ENCODE measurements around the gene GGACT. TPM values are rescaled to one million over a fixed set of nuclear protein-coding genes. Genes with fewer than 3 reads are reported as not detected.

The GGACT gene
- total RNA-seq (2021; fragmentation: NEBNext Ultra II Directional; extraction: Animal tissue kit (Norgen Biotek cat#: 25700)) (0.77 and 1.5 TPM in 2 replicates), polyA plus RNA-seq (2011; rRNA removed) (1.1 TPM in 2 replicates), polyA minus RNA-seq (2011; rRNA and poly(A)+ RNA removed) (0.35 and 1.00 TPM in 2 replicates)
- 0.89 TPM for polyA plus RNA-seq (2011; cell fraction: cytosol; rRNA removed)
- 0.63 TPM for polyA plus RNA-seq (2011; cell fraction: nucleus; rRNA removed)
- polyA plus RNA-seq (2012, experiment 1 of 2) = 1.1 to 2.6 TPM (median 1.7 TPM) in 4 replicates
- polyA plus RNA-seq (2012, experiment 2 of 2) = 2.7 TPM
- 1.1 TPM for polyA plus RNA-seq (2013, experiment 1 of 2)
- 1.1 TPM for polyA plus RNA-seq (2013, experiment 2 of 2)
- not detected for polyA minus RNA-seq (2011; cell fraction: cytosol; rRNA and poly(A)+ RNA removed)
- 1.00 TPM for polyA minus RNA-seq (2011; cell fraction: nucleus; rRNA and poly(A)+ RNA removed)
- long read RNA-seq, experiment 1 = 0 reads
- long read RNA-seq, experiment 2 = 0 reads

DNA sequence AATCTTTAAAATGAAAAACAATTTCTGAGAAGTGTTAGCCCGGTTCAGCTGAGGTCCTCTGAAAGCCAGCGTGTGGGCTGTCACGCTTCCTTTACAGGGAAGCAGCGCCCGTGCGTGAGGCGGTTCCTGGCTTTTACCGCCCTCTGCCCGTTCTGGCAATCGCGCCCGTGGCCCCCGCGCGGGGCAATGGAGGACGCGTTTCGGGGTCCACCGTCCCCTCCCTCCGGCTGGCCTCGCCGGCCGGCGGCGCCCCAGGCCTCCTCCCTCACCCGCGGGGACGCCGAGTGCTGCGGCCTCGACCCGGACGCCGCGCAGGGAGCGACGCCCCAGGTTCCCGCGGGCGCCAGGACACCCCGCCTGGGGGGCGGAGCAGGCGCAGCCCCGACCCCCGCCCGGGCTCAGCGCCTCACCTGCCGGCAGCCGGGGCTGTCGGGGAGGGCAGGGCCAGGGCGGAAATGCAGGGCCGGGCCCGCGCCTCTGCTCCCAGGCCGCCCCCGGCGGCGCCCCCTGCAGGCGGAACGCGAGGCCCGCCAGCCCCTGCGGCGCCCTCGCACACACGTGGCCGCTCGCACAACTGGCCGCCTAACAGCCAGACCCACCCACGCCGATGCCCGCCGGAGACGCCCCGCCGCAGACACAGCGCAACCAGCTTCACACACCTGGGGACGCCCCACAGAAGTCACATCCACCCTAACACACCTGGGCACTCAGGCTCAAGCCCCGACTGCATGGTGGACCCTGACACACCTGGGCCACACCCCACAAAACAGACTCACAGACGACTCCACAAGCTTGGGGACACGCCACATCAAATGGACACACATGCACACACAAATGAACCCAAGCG, at the start of gene GGACT:
TSS of gene GGACT (minus strand) at position 459 of the 847 bp plus-strand sequence. CDS start 56,198 bp downstream, outside the sequence.
- FAIRE-seq (no peak), DNase-seq (ENCODE audit: low read depth in 1 of 2, low spot score in 2 of 2) (peak; percentile 43 to 93)
- H3K9ac ChIP-seq (replicated peaks in 1 of 4; ENCODE audit: extremely low read depth in 1 of 4, low read depth in 3 of 4, low read length in 3 of 4) = peak within 1 kb of the TSS; percentile 58 to 73 (median 62)
- peak within 1 kb of the TSS; percentile 80 for H4K8ac ChIP-seq (ENCODE audit: extremely low read depth, insufficient read depth, low read length)
- ChIA-PET POLR2A (ENCODE audit: partially characterized antibody) (interaction anchor here (1.0 kb wide), 1 partner anchor 13 kb away, joined by 3 read pairs; no protein-coding TSS in a partner anchor), CTCF (ENCODE audit: partially characterized antibody) (interaction anchor here (0.7 to 11.7 kb wide), 15 partner anchors 9 to 75 kb away, joined by 3 to 128 read pairs (median 3); no protein-coding TSS in a partner anchor)
- no peaks in the 10 kb centered on the region; a peak in 1 of 8 replicates for H3K36me3 ChIP-seq (ENCODE audit: control insufficient read depth in 2 of 4, insufficient read depth in 4 of 4, low read length in 3 of 4)
- H2BK15ac ChIP-seq (ENCODE audit: low read length) = peak within 1 kb of the TSS; percentile 99
- H3K79me2 ChIP-seq (ENCODE audit: control insufficient read depth in 1 of 2, insufficient read depth in 2 of 2, low read length in 2 of 2) = no peaks in the 10 kb centered on the region
- peak within 1 kb of the TSS; percentile 87; the same call in 1 of the 2 replicates for H2BK12ac ChIP-seq (ENCODE audit: low read depth, low read length)
- peak within 1 kb of the TSS; percentile 71 for H3K4ac ChIP-seq (replicated peaks; ENCODE audit: insufficient read length, low read depth, low read length)
- H3K27ac ChIP-seq (ENCODE audit: low read depth, low read length) = no peak within 1 kb of the TSS
- WGBS, 2 experiments (ENCODE audit: extremely low coverage in 1 of 2, insufficient coverage in 1 of 2, insufficient read length in 1 of 2, insufficient replicate concordance in 2 of 2, low coverage in 1 of 2, low lambda C conversion rate in 2 of 2, missing lambda C conversion rate in 1 of 2) = 28% methylated on average over 39 of the region's 82 CpGs; no CpG with 5 or more reads in 1 of the 2 experiments
- H3K4me3 ChIP-seq (ENCODE audit: extremely low read depth in 1 of 4, insufficient read depth in 2 of 4, low read depth in 3 of 4, low read length in 4 of 4) = peak within 1 kb of the TSS; percentile 48 to 83 (median 62)
- no peaks in the 10 kb centered on the region for H4K20me1 ChIP-seq (replicated peaks in 1 of 2; ENCODE audit: control insufficient read depth in 1 of 2, insufficient read depth in 2 of 2, low read length in 2 of 2)
- peak within 1 kb of the TSS; percentile 96 for H4K91ac ChIP-seq (replicated peaks; ENCODE audit: insufficient read length, low read length)
- peak within 1 kb of the TSS; percentile 97 for H2AFZ ChIP-seq (ENCODE audit: low read length)
- peak within 1 kb of the TSS; percentile 68 for H3K18ac ChIP-seq (ENCODE audit: extremely low read depth, low read length)
- H3K9me3 ChIP-seq (ENCODE audit: insufficient read depth in 2 of 2, low read depth in 1 of 2, low read length in 1 of 2) = no peaks in the 10 kb centered on the region
- H3K23ac ChIP-seq (ENCODE audit: insufficient read length) = no peak within 1 kb of the TSS
- H2BK120ac ChIP-seq (replicated peaks; ENCODE audit: low read depth, low read length) = no peak within 1 kb of the TSS
- no peak within 1 kb of the TSS for H3K56ac ChIP-seq (replicated peaks; ENCODE audit: insufficient read length, low read depth, low read length)
- H3K23me2 ChIP-seq (ENCODE audit: low read depth, low read length) = peaks cover 1% of the 10 kb centered on the region; the same call in 1 of the 2 replicates
- H2BK5ac ChIP-seq (ENCODE audit: low read depth, low read length) = peak within 1 kb of the TSS; percentile 35; the same call in 1 of the 2 replicates
- no peak within 1 kb of the TSS for H2AK5ac ChIP-seq (ENCODE audit: low read depth, low read length)
- no peak within 1 kb of the TSS for H3K14ac ChIP-seq (ENCODE audit: insufficient read length)
- peaks cover 0 to 2% (median 0%) of the 10 kb centered on the region in 4 experiments; a peak in 1 of 7 replicates for H3K4me1 ChIP-seq (replicated peaks in 1 of 4; ENCODE audit: control insufficient read depth in 3 of 4, insufficient read depth in 4 of 4, low read length in 3 of 4)
- peak within 1 kb of the TSS; percentile 34 for H4K5ac ChIP-seq (ENCODE audit: insufficient read length, low read depth, low read length)
- H3K4me2 ChIP-seq (ENCODE audit: insufficient read depth in 1 of 2, low read depth in 2 of 2, low read length in 2 of 2) = peak within 1 kb of the TSS; percentile 66 to 87
- peak within 1 kb of the TSS; percentile 86; the same call in 1 of the 2 replicates for H2BK20ac ChIP-seq (ENCODE audit: low read length)
- peaks cover 0 to 6% (median 6%) of the 10 kb centered on the region in 4 experiments; a peak in 6 of 7 replicates for H3K27me3 ChIP-seq (replicated peaks in 1 of 4; ENCODE audit: control insufficient read depth in 3 of 4, extremely low read depth in 1 of 4, insufficient read depth in 3 of 4, low read length in 3 of 4)
- H3K79me1 ChIP-seq (ENCODE audit: low read depth, low read length) = no peaks in the 10 kb centered on the region
- no peak for TF ChIP-seq SP2 (IDR thresholded peaks at IDR 0.05; ENCODE audit: low read length)
- TF ChIP-seq GTF2F1 (IDR thresholded peaks at IDR 0.05; ENCODE audit: borderline replicate concordance, low read depth, low read length) = no peak
- TF ChIP-seq TBP (IDR thresholded peaks at IDR 0.05; ENCODE audit: low read depth, low read length) = no peak
- no peak for TF ChIP-seq CBX5 (IDR thresholded peaks at IDR 0.05; ENCODE audit: low read depth, low read length)
- peak in 1 of 2 experiments; percentile 61; a peak in 1 of 3 replicates for TF ChIP-seq POLR2A (IDR thresholded peaks at IDR 0.05; ENCODE audit: control extremely low read depth in 1 of 2, low read depth in 2 of 2, low read length in 2 of 2)
- TF ChIP-seq SP1 (IDR thresholded peaks at IDR 0.05; ENCODE audit: low read depth, low read length) = no peak
- no peak for TF ChIP-seq ZNF274 (IDR thresholded peaks at IDR 0.05; ENCODE audit: borderline replicate concordance, extremely low read depth, low read length)
- TF ChIP-seq CREB1 (IDR thresholded peaks at IDR 0.05) = no peak
- TF ChIP-seq KDM4A (IDR thresholded peaks at IDR 0.05; ENCODE audit: low read depth, low read length, severe bottlenecking) = peak; percentile 97
- no peak for TF ChIP-seq FOSL1 (IDR thresholded peaks at IDR 0.05; ENCODE audit: insufficient read depth, low read depth, low read length)
- TF ChIP-seq BRCA1 (IDR thresholded peaks at IDR 0.05; ENCODE audit: low read depth, low read length) = no peak

All from H1 (cell line).